SU-DHL-6 (cell line): Measurements from ENCODE around the gene PTPRCAP.

ENCODE experiments used
- H2AFZ ChIP-seq: fragments of 200-600 bp; sonication (generic); 2 replicates; pipeline ENCODE4 v1.6.1; 2014; ENCODE audit warnings: low read depth, mild to moderate bottlenecking, moderate library complexity, mixed read lengths, antibody characterized with exemption, low read length; ENCODE audit not compliant: severe bottlenecking
- H3F3A ChIP-seq: fragments of 200-600 bp; shearing (Covaris generic); 2 replicates; pipeline ENCODE4 v1.6.0; 2016; ENCODE audit warnings: antibody characterized with exemption, mild to moderate bottlenecking; ENCODE audit not compliant: insufficient read depth
- H3K27ac ChIP-seq: fragments of 200-600 bp; sonication (generic); 2 replicates; pipeline ENCODE4 v1.5.1; 2016; ENCODE audit warnings: low read depth, mild to moderate bottlenecking, low read length, moderate library complexity, mixed read lengths
- H3K27me3 ChIP-seq: fragments of 200-600 bp; sonication (generic), shearing (Covaris generic); 2 replicates; pipeline ENCODE4 v1.6.0; 2014; ENCODE audit warnings: mild to moderate bottlenecking, low read length
- H3K36me3 ChIP-seq: fragments of 200-600 bp; sonication (generic); 2 replicates; pipeline ENCODE4 v1.6.1; 2014; ENCODE audit warnings: mild to moderate bottlenecking, low read length, mixed read lengths
- H3K4me2 ChIP-seq: fragments of 300-600, 200-600 bp; shearing (Covaris generic), sonication (generic); 2 replicates; pipeline ENCODE4 v1.6.0; 2014; ENCODE audit warnings: low read length, low read depth, mild to moderate bottlenecking; ENCODE audit not compliant: poor library complexity, severe bottlenecking
- H3K4me3 ChIP-seq: fragments of 200-600 bp; sonication (generic); 2 replicates; pipeline ENCODE4 v1.5.1; 2014; ENCODE audit warnings: antibody characterized with exemption, low read length, mild to moderate bottlenecking, mixed read lengths; ENCODE audit not compliant: insufficient read depth, poor library complexity, severe bottlenecking
- H3K79me2 ChIP-seq: fragments of 200-600 bp; sonication (generic); 2 replicates; pipeline ENCODE4 v1.6.1; 2014; ENCODE audit warnings: mild to moderate bottlenecking, low read length, moderate library complexity; ENCODE audit not compliant: insufficient read depth
- H3K9ac ChIP-seq: fragments of 200-600 bp; sonication (generic); 2 replicates; pipeline ENCODE4 v1.7.0; 2014; ENCODE audit warnings: mild to moderate bottlenecking, low read length
- H3K9me2 ChIP-seq: fragments of 200-600 bp; sonication (generic); replicated peaks from 2 replicates; pipeline ENCODE4 v1.6.1; 2014; ENCODE audit warnings: low read length; ENCODE audit not compliant: insufficient read depth
- H3K9me3 ChIP-seq: fragments of 200-600 bp; sonication (generic); 2 replicates; pipeline ENCODE4 v1.6.1; 2014; ENCODE audit warnings: low read length, mixed read lengths; ENCODE audit not compliant: insufficient read depth
- H4K20me1 ChIP-seq: fragments of 200-600 bp; sonication (generic); 2 replicates; pipeline ENCODE4 v1.6.1; 2014; ENCODE audit warnings: low read depth, mild to moderate bottlenecking, antibody characterized with exemption, low read length, moderate library complexity, mixed read lengths
- CTCF ChIP-seq: fragments of 200-600 bp; sonication (generic); IDR thresholded peaks from one replicate; pipeline ENCODE4 v1.5.1; 2017; ENCODE audit warnings: antibody characterized with exemption, mild to moderate bottlenecking, low read length, moderate library complexity; ENCODE audit not compliant: insufficient read depth, poor library complexity, severe bottlenecking
- EZH2phosphoT487 ChIP-seq: fragments of 200-600 bp; sonication (generic), shearing (Covaris generic); conservative IDR thresholded peaks from 2 replicates; pipeline ENCODE4 v1.6.1; 2018; ENCODE audit warnings: mild to moderate bottlenecking, antibody characterized with exemption, low read length, moderate library complexity, mixed read lengths

The PTPRCAP gene

GRCh38 chr11:67409781-67410368 is 27.6 kb downstream of the PTPRCAP start:
- no peaks in the 10 kb centered on the region for H3K36me3 ChIP-seq
- H2AFZ ChIP-seq: no peak overlapping the region
- peak overlapping the region; percentile 23 for H3K4me3 ChIP-seq
- no peaks in the 10 kb centered on the region for H3K27me3 ChIP-seq
- H3K9me3 ChIP-seq: no peaks in the 10 kb centered on the region
- no peaks in the 10 kb centered on the region for H3K9me2 ChIP-seq
- peak overlapping the region; percentile 48 for H3K4me2 ChIP-seq
- peak overlapping the region; percentile 57 for H3K9ac ChIP-seq
- no peaks in the 10 kb centered on the region for H4K20me1 ChIP-seq
- TF ChIP-seq CTCF: no peak
- no peak for TF ChIP-seq EZH2phosphoT487
- no peaks in the 10 kb centered on the region for H3K79me2 ChIP-seq
- peak overlapping the region; percentile 88 for H3K27ac ChIP-seq
- H3F3A ChIP-seq: peaks cover 31% of the 10 kb centered on the region

- Histone ChIP-seq H3K27ac (peak overlapping the region; percentile 88), H3K9me2 (no peaks in the 10 kb centered on the region), H3K27me3 (no peaks in the 10 kb centered on the region), H3K36me3 (no peaks in the 10 kb centered on the region), H2AFZ (no peak overlapping the region), H4K20me1 (no peaks in the 10 kb centered on the region), H3K4me3 (peak overlapping the region; percentile 23), H3K79me2 (no peaks in the 10 kb centered on the region), H3K4me2 (peak overlapping the region; percentile 48), H3K9ac (peak overlapping the region; percentile 57), H3K9me3 (no peaks in the 10 kb centered on the region), H3F3A (peaks cover 36% of the 10 kb centered on the region)
- TF ChIP-seq EZH2phosphoT487 (no peak), CTCF (no peak)
These were observed 28.2 kb downstream of the PTPRCAP start for GRCh38 chr11:67409261-67409666.

- no peaks in the 10 kb centered on the region for H4K20me1 ChIP-seq
- no peaks in the 10 kb centered on the region for H3K27me3 ChIP-seq
- peak overlapping the region; percentile 48 for H3K4me2 ChIP-seq
- H3K9me3 ChIP-seq: no peaks in the 10 kb centered on the region
- H3K9me2 ChIP-seq: no peaks in the 10 kb centered on the region
- H3K9ac ChIP-seq: peak overlapping the region; percentile 57
- TF ChIP-seq EZH2phosphoT487 (no peak), CTCF (no peak)
- peaks cover 42% of the 10 kb centered on the region for H3F3A ChIP-seq
- no peak overlapping the region for H2AFZ ChIP-seq
- H3K27ac ChIP-seq: peak overlapping the region; percentile 88
- no peaks in the 10 kb centered on the region for H3K36me3 ChIP-seq
- H3K4me3 ChIP-seq: no peak overlapping the region
- no peaks in the 10 kb centered on the region; the same call in 1 of the 2 replicates for H3K79me2 ChIP-seq
These were observed 28.9 kb downstream of the PTPRCAP start for GRCh38 chr11:67408437-67409200.
